A549 (cell line): ENCODE results near the gene STXBP6. TPM values are rescaled to one million over a fixed set of nuclear protein-coding genes. Genes with fewer than 3 reads are reported as not detected.

Experiments used
- ATAC-seq, 2 experiments: fragments of 200-7000 bp in 1 of 2; fragments of >200 bp in 1 of 2; cut with Nextera tagmentation in 1 of 2; cut with Tn5 transposase in 1 of 2; 3 replicates each; pipeline versions ENCODE4 v1.8.0 to v1.9.1; 2018 to 2020; ENCODE audit warnings: mild to moderate bottlenecking in 1 of 2, moderate library complexity in 1 of 2
- CTCF ChIA-PET: fragments of 300-600 bp; sonication (Branson Sonifier 250); formaldehyde crosslinking; extraction: SDS; loops from one replicate; lab custom pipeline; 2021; ENCODE audit warnings: antibody characterized with exemption, inconsistent platforms; lab: Yijun Ruan, JAX
- POLR2A ChIA-PET: fragments of 350-600 bp; formaldehyde crosslinking; extraction: SDS; loops from one replicate; lab custom pipeline; 2021; ENCODE audit warnings: antibody characterized with exemption, inconsistent platforms; lab: Yijun Ruan, JAX
- DNase-seq, 2 experiments: peaks; one replicate each; pipeline versions ENCODE4 v3.0.0 to v3.0.0-alpha.2; 2011 to 2016; ENCODE audit warnings: low read depth in 1 of 2, low spot score in 1 of 2
- FAIRE-seq: peaks from 2 replicates; lab custom pipeline; 2011; peaks lifted over from hg19 to GRCh38; lab: Jason Lieb, UNC
- H3K27ac ChIP-seq, 2 experiments: fragments of >200 bp; sonication (Bioruptor Twin); formaldehyde crosslinking; 3 replicates each; pipeline ENCODE4 v1.5.1; 2016 to 2017
- H3K4me1 ChIP-seq: fragments of >200 bp; sonication (Bioruptor Twin); formaldehyde crosslinking; 3 replicates; pipeline ENCODE4 v1.6.1; 2016
- H3K4me2 ChIP-seq: fragments of >200 bp; sonication (Bioruptor Twin); formaldehyde crosslinking; 3 replicates; pipeline ENCODE4 v1.6.1; 2016
- H3K4me3 ChIP-seq: fragments of >200 bp; sonication (Bioruptor Twin); formaldehyde crosslinking; 3 replicates; pipeline ENCODE4 v1.5.1; 2016
- H3K9me3 ChIP-seq: fragments of >200 bp; sonication (Bioruptor Twin); formaldehyde crosslinking; 3 replicates; pipeline ENCODE4 v1.6.1; 2016
- BHLHE40 ChIP-seq: IDR thresholded peaks from 2 replicates; pipeline ENCODE4 v1.6.1; 2012; ENCODE audit warnings: low read depth, low read length, inconsistent platforms
- CEBPB ChIP-seq, 2 experiments: fragments of >200 bp in 1 of 2; sonication (Bioruptor Twin) in 1 of 2; formaldehyde crosslinking in 1 of 2; IDR thresholded peaks; 2 replicates each; pipeline ENCODE4 v1.6.1; 2012 to 2016
- E2F6 ChIP-seq: IDR thresholded peaks from 2 replicates; pipeline ENCODE4 v1.6.1; 2012; ENCODE audit warnings: low read depth, borderline replicate concordance
- EHF ChIP-seq: fragments of 250-450 bp; sonication (Bioruptor Pico); IDR thresholded peaks from 2 replicates; pipeline ENCODE4 v1.5.0; 2020; ENCODE audit warnings: mild to moderate bottlenecking
- ELK1 ChIP-seq: fragments of 150-350 bp; IDR thresholded peaks from 2 replicates; pipeline ENCODE4 v1.6.1; 2014; ENCODE audit warnings: low read depth, mild to moderate bottlenecking, low read length
- EP300 ChIP-seq, 2 experiments: fragments of >200 bp; sonication (Bioruptor Twin); formaldehyde crosslinking; IDR thresholded peaks; 2 replicates in 1 of 2; 3 replicates in 1 of 2; pipeline ENCODE4 v1.6.1; 2016 to 2017
- ESRRA ChIP-seq: fragments of 150-350 bp; IDR thresholded peaks from 2 replicates; pipeline ENCODE4 v1.6.1; 2014; ENCODE audit warnings: mild to moderate bottlenecking, low read length, borderline replicate concordance
- FOSL2 ChIP-seq, 2 experiments: fragments of 450-650 bp in 1 of 2; fragments of >200 bp in 1 of 2; sonication (Bioruptor Twin) in 1 of 2; formaldehyde crosslinking; IDR thresholded peaks; 2 replicates each; pipeline versions ENCODE4 v1.5.0 to v1.6.1; 2016 to 2020; ENCODE audit warnings: mild to moderate bottlenecking in 1 of 2, moderate library complexity in 1 of 2
- HOXB5 ChIP-seq: fragments of 250-450 bp; sonication (Bioruptor Pico); IDR thresholded peaks from 2 replicates; pipeline ENCODE4 v1.5.0; 2020; ENCODE audit warnings: mild to moderate bottlenecking, moderate library complexity
- MAFK ChIP-seq: fragments of 450-650 bp; IDR thresholded peaks from 2 replicates; pipeline ENCODE4 v1.6.1; 2014; ENCODE audit not compliant: partially characterized antibody
- MAZ ChIP-seq: fragments of 150-350 bp; IDR thresholded peaks from 2 replicates; pipeline ENCODE4 v1.6.1; 2014; ENCODE audit warnings: antibody characterized with exemption, low read depth, low read length, borderline replicate concordance
- NFE2L2 ChIP-seq: fragments of 150-350 bp; conservative IDR thresholded peaks from 2 replicates; pipeline ENCODE4 v1.6.1; 2014; ENCODE audit warnings: low read length
- NPAS2 ChIP-seq: fragments of 250-450 bp; sonication (Bioruptor Pico); IDR thresholded peaks from 2 replicates; pipeline ENCODE4 v1.8.0; 2022; ENCODE audit warnings: mild to moderate bottlenecking, moderate library complexity, borderline replicate concordance
- NR3C1 ChIP-seq: fragments of >200 bp; sonication (Bioruptor Twin); formaldehyde crosslinking; IDR thresholded peaks from 3 replicates; pipeline ENCODE4 v1.6.1; 2017
- PHF8 ChIP-seq: fragments of 200-600 bp; sonication (generic); IDR thresholded peaks from 2 replicates; pipeline ENCODE4 v1.6.1; 2016; ENCODE audit warnings: low read depth, mild to moderate bottlenecking, antibody characterized with exemption, moderate library complexity, borderline replicate concordance
- RARB ChIP-seq: fragments of 250-450 bp; sonication (Bioruptor Pico); IDR thresholded peaks from 2 replicates; pipeline ENCODE4 v1.8.0; 2021; ENCODE audit warnings: mild to moderate bottlenecking, moderate library complexity
- RNF2 ChIP-seq: fragments of 200-600 bp; sonication (generic); IDR thresholded peaks from 2 replicates; pipeline ENCODE4 v1.6.1; 2016; ENCODE audit warnings: low read depth, mild to moderate bottlenecking, antibody characterized with exemption, moderate library complexity, borderline replicate concordance
- TP53 ChIP-seq: fragments of 250-450 bp; sonication (Bioruptor Pico); IDR thresholded peaks from 2 replicates; pipeline ENCODE4 v1.5.0; 2021; ENCODE audit warnings: mild to moderate bottlenecking, moderate library complexity
- USF2 ChIP-seq: fragments of 450-650 bp; IDR thresholded peaks from 2 replicates; pipeline ENCODE4 v1.6.1; 2014; ENCODE audit warnings: antibody characterized with exemption
- ZFP36 ChIP-seq: fragments of 450-650 bp; IDR thresholded peaks from 2 replicates; pipeline ENCODE4 v1.6.1; 2014; ENCODE audit warnings: borderline replicate concordance; ENCODE audit not compliant: partially characterized antibody
- ZNF302 ChIP-seq: fragments of 250-450 bp; sonication (Bioruptor Pico); IDR thresholded peaks from 2 replicates; pipeline ENCODE4 v1.9.0; 2021; ENCODE audit warnings: inconsistent platforms, mild to moderate bottlenecking, moderate library complexity
- WGBS: methylation state at CpG from one replicate; pipeline ENCODE4 v1.1.6; 2017; ENCODE audit errors: missing lambda C conversion rate; 5-methylcytosine and 5-hydroxymethylcytosine counted together
- polyA plus RNA-seq, 4 experiments: library from polyadenylated mRNA; depleted of rRNA in 3 of 4; stranded (reverse); fragments of >200 nt; fragmentation: RNase III in 1 of 4; extraction: RNeasy Plus Mini Kit Qiagen cat#74134 plus additional on column Dnase treatment in 1 of 4; gene quantifications; 2 replicates in 3 of 4; 3 replicates in 1 of 4; pipeline ENCODE4 v1.2.3, GENCODE V29; 2011 to 2017
- TF ChIP-seq, protein P1 (sequence below): fragments of 250-450 bp; sonication (Bioruptor Pico); IDR thresholded peaks from 2 replicates; pipeline ENCODE4 v1.5.0; 2021; ENCODE audit warnings: mild to moderate bottlenecking, moderate library complexity, borderline replicate concordance
- TF ChIP-seq, protein P2 (sequence below): fragments of 250-450 bp; sonication (Bioruptor Pico); IDR thresholded peaks from 2 replicates; pipeline ENCODE4 v1.5.0; 2020; ENCODE audit warnings: low read depth, mild to moderate bottlenecking, moderate library complexity
- TF ChIP-seq, protein P3 (sequence below): fragments of >200 bp; sonication (Bioruptor Twin); formaldehyde crosslinking; IDR thresholded peaks from 3 replicates; pipeline ENCODE4 v1.5.1; 2016
- TF ChIP-seq, protein P4 (sequence below): fragments of >200 bp; sonication (Bioruptor Twin); formaldehyde crosslinking; IDR thresholded peaks from 3 replicates; pipeline ENCODE4 v1.6.1; 2016

STXBP6 gene
- polyA plus RNA-seq, 2 of the 4 experiments (the other 2 are of a cell fraction): 1.7 to 6.3 TPM

- Histone ChIP-seq H3K9me3 (no peaks in the 10 kb centered on the region; the same call in 2 of the 3 replicates), H3K4me2 (no peak overlapping the region)
- 91% methylated on average over 3 of the region's 3 CpGs for WGBS
- CTCF ChIA-PET: no interaction called here
- DNase-seq: no peak
- TF ChIP-seq ZFP36 (no peak), MAFK (no peak), FOSL2 (IDR thresholded peaks at IDR 0.05) (no peak), FOSL2 (CRISPR knock-in tag; IDR thresholded peaks at IDR 0.05) (no peak), USF2 (no peak), EP300 (IDR thresholded peaks at IDR 0.05) (no peak), ZNF302 (CRISPR knock-in tag) (no peak), MAZ (no peak)
- TF ChIP-seq, all 56 proteins: peak for 0
- Histone ChIP-seq H3K4me3 (no peak overlapping the region), H3K4me1 (peaks cover 13% of the 10 kb centered on the region; the same call in 2 of the 3 replicates), H3K27ac (no peak overlapping the region)
- FAIRE-seq (no peak), ATAC-seq (no peak)
- POLR2A ChIA-PET: no interaction called here
Observed at GRCh38 chr14:24976602-24977001, 73.3 kb downstream of the STXBP6 start.

DNA sequence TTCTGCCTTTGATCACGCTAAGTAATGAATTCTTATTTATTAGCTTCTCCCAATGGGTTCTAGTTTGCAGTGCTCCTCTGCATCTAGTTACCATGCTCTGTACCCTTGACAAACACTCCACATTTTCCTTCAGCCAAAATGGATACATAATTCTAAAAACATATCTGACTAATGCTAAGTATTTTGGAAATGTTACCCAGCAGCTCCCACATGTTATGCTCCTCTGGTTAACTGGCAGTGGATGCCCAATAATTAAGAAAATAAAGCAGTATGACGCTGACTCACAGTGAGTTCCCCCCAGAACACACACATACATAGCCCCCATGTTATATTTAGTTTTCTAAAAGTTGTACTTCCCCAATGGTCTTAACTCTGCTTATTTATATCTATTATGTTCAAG lies 74.6 kb downstream of the STXBP6 start:
- Histone ChIP-seq H3K4me1 (peaks cover 13% of the 10 kb centered on the region; the same call in 2 of the 3 replicates), H3K9me3 (no peaks in the 10 kb centered on the region; the same call in 2 of the 3 replicates), H3K4me3 (no peak overlapping the region), H3K27ac (no peak overlapping the region), H3K4me2 (no peak overlapping the region)
- FAIRE-seq (no peak), DNase-seq (no peak), ATAC-seq (no peak)
- 55% methylated on average over 2 of the region's 2 CpGs for WGBS
- ChIA-PET POLR2A (no interaction called here), CTCF (no interaction called here)
- no peak for TF ChIP-seq HOXB5 (CRISPR knock-in tag)
- TF ChIP-seq, protein P1, sequence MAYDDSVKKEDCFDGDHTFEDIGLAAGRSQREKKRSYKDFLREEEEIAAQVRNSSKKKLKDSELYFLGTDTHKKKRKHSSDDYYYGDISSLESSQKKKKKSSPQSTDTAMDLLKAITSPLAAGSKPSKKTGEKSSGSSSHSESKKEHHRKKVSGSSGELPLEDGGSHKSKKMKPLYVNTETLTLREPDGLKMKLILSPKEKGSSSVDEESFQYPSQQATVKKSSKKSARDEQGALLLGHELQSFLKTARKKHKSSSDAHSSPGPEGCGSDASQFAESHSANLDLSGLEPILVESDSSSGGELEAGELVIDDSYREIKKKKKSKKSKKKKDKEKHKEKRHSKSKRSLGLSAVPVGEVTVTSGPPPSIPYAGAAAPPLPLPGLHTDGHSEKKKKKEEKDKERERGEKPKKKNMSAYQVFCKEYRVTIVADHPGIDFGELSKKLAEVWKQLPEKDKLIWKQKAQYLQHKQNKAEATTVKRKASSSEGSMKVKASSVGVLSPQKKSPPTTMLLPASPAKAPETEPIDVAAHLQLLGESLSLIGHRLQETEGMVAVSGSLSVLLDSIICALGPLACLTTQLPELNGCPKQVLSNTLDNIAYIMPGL (CRISPR knock-in tag): no peak
- TF ChIP-seq PHF8: no peak
- no peak for TF ChIP-seq NPAS2 (CRISPR knock-in tag)
- no peak for TF ChIP-seq FOSL2 (IDR thresholded peaks at IDR 0.05)
- no peak for TF ChIP-seq FOSL2 (CRISPR knock-in tag; IDR thresholded peaks at IDR 0.05)
- TF ChIP-seq ESRRA: no peak
- TF ChIP-seq, protein P2, sequence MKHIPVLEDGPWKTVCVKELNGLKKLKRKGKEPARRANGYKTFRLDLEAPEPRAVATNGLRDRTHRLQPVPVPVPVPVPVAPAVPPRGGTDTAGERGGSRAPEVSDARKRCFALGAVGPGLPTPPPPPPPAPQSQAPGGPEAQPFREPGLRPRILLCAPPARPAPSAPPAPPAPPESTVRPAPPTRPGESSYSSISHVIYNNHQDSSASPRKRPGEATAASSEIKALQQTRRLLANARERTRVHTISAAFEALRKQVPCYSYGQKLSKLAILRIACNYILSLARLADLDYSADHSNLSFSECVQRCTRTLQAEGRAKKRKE (CRISPR knock-in tag): no peak
- TF ChIP-seq ELK1: no peak
- no peak for TF ChIP-seq RARB (CRISPR knock-in tag)
- TF ChIP-seq, protein P3, sequence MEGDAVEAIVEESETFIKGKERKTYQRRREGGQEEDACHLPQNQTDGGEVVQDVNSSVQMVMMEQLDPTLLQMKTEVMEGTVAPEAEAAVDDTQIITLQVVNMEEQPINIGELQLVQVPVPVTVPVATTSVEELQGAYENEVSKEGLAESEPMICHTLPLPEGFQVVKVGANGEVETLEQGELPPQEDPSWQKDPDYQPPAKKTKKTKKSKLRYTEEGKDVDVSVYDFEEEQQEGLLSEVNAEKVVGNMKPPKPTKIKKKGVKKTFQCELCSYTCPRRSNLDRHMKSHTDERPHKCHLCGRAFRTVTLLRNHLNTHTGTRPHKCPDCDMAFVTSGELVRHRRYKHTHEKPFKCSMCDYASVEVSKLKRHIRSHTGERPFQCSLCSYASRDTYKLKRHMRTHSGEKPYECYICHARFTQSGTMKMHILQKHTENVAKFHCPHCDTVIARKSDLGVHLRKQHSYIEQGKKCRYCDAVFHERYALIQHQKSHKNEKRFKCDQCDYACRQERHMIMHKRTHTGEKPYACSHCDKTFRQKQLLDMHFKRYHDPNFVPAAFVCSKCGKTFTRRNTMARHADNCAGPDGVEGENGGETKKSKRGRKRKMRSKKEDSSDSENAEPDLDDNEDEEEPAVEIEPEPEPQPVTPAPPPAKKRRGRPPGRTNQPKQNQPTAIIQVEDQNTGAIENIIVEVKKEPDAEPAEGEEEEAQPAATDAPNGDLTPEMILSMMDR: no peak
- TF ChIP-seq USF2: no peak
- TF ChIP-seq RNF2: no peak
- no peak for TF ChIP-seq CEBPB (IDR thresholded peaks at IDR 0.05)
- no peak for TF ChIP-seq NFE2L2
- no peak for TF ChIP-seq E2F6
- no peak for TF ChIP-seq NR3C1
- no peak for TF ChIP-seq EHF (CRISPR knock-in tag)
- TF ChIP-seq TP53 (CRISPR knock-in tag): no peak
- TF ChIP-seq, protein P4, sequence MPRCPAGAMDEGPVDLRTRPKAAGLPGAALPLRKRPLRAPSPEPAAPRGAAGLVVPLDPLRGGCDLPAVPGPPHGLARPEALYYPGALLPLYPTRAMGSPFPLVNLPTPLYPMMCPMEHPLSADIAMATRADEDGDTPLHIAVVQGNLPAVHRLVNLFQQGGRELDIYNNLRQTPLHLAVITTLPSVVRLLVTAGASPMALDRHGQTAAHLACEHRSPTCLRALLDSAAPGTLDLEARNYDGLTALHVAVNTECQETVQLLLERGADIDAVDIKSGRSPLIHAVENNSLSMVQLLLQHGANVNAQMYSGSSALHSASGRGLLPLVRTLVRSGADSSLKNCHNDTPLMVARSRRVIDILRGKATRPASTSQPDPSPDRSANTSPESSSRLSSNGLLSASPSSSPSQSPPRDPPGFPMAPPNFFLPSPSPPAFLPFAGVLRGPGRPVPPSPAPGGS: no peak
- TF ChIP-seq BHLHE40: no peak
- TF ChIP-seq, all 56 proteins: peak for 0
